Panc1 (cell line): ENCODE measurements around the gene MRGPRD. TPM values are rescaled to one million over a fixed set of nuclear protein-coding genes. Genes with fewer than 3 reads are reported as not detected.
"Not testable (repeated sequence)": the region's sequence is repeated elsewhere in the genome, so short reads cannot be mapped to it uniquely, and the experiment has no call there.

Experiments used
- ATAC-seq: fragments of 200-7000 bp; cut with Tn5 transposase; 2 replicates; pipeline ENCODE4 v1.9.1; 2020; ENCODE audit warnings: mild to moderate bottlenecking, moderate library complexity
- BruUV-seq: library from RNA; stranded (reverse); fragments of 400-500 nt; replicated peaks from 2 replicates; lab custom pipeline; 2021; lab: Mats Ljungman, UMichigan
- CTCF ChIA-PET: fragments of 300-600 bp; sonication (Branson Sonifier 250); formaldehyde crosslinking; loops from one replicate; lab custom pipeline; 2022; ENCODE audit warnings: antibody characterized with exemption; lab: Charles Lee
- POLR2A ChIA-PET: fragments of 300-600 bp; sonication (Branson Sonifier 250); formaldehyde crosslinking; loops from one replicate; lab custom pipeline; 2022; ENCODE audit warnings: antibody characterized with exemption; lab: Charles Lee
- DNase-seq: peaks from one replicate; pipeline ENCODE4 v3.0.0-alpha.2; 2010; ENCODE audit warnings: low read depth, low spot score
- H3K27ac ChIP-seq: 2 replicates; pipeline ENCODE4 v1.5.1; 2011; ENCODE audit warnings: mild to moderate bottlenecking, low read length, inconsistent platforms
- H3K27me3 ChIP-seq: fragments of 200-500 bp; sonication (Bioruptor generic); 2 replicates; pipeline ENCODE4 v1.6.0; 2014; ENCODE audit warnings: low read length, inconsistent platforms; ENCODE audit not compliant: control insufficient read depth, insufficient read depth
- H3K36me3 ChIP-seq: fragments of 200-500 bp; sonication (Bioruptor generic); 2 replicates; pipeline ENCODE4 v1.5.1; 2014; ENCODE audit warnings: inconsistent platforms, mild to moderate bottlenecking, low read length, moderate library complexity; ENCODE audit not compliant: control insufficient read depth, insufficient read depth
- H3K4me1 ChIP-seq: 2 replicates; pipeline ENCODE4 v1.5.1; 2011; ENCODE audit warnings: inconsistent platforms, mild to moderate bottlenecking, low read length, moderate library complexity; ENCODE audit not compliant: control insufficient read depth, insufficient read depth
- H3K4me3 ChIP-seq, 2 experiments: 2 replicates each; pipeline ENCODE4 v1.5.1; 2011 to 2012; ENCODE audit warnings: low read depth in 2 of 2, low read length in 2 of 2, mild to moderate bottlenecking in 2 of 2, inconsistent platforms in 1 of 2, moderate library complexity in 1 of 2
- H3K9me3 ChIP-seq: fragments of 200-500 bp; sonication (Bioruptor generic); 2 replicates; pipeline ENCODE4 v1.5.1; 2014; ENCODE audit warnings: low read depth, mild to moderate bottlenecking, inconsistent platforms, low read length, moderate library complexity; ENCODE audit not compliant: control insufficient read depth, insufficient read depth
- CTCF ChIP-seq: fragments of 450-650 bp; IDR thresholded peaks from 2 replicates; pipeline ENCODE4 v1.5.1; 2017; ENCODE audit warnings: mild to moderate bottlenecking
- POLR2AphosphoS5 ChIP-seq: IDR thresholded peaks from 2 replicates; pipeline ENCODE4 v1.6.1; 2012; ENCODE audit warnings: mild to moderate bottlenecking, low read depth, low read length, moderate library complexity
- REST ChIP-seq, 2 experiments: IDR thresholded peaks; 2 replicates each; pipeline ENCODE4 v1.6.1; 2011 to 2012; ENCODE audit warnings: low read depth in 2 of 2, control low read depth in 1 of 2, low read length in 1 of 2, mild to moderate bottlenecking in 1 of 2, moderate library complexity in 1 of 2; ENCODE audit not compliant: insufficient read depth in 1 of 2
- SIN3A ChIP-seq: IDR thresholded peaks from 2 replicates; pipeline ENCODE4 v1.6.1; 2012; ENCODE audit warnings: low read depth, mild to moderate bottlenecking, low read length, moderate library complexity, borderline replicate concordance; ENCODE audit not compliant: insufficient read depth
- TCF7L2 ChIP-seq: IDR thresholded peaks from 2 replicates; pipeline ENCODE4 v1.6.1; 2011; ENCODE audit warnings: mild to moderate bottlenecking, low read depth, low read length, inconsistent platforms
- in situ Hi-C: cut with HindIII; loops from 2 replicates; pipeline ENCODE4 v1.10.0; 2016; ENCODE audit warnings: low sequenced_read_pairs, low pct_unique_long_range_greater_than_20kb
- intact Hi-C: fragments of 100-400 bp; cut with micrococcal nuclease; formaldehyde crosslinking; loops from one replicate; pipeline ENCODE4 v1.10.0; 2022; ENCODE audit not compliant: unreplicated experiment
- total RNA-seq: library from RNA; stranded (reverse); gene quantifications from one replicate; pipeline ENCODE4 v1.2.1, GENCODE V29; 2021; ENCODE audit not compliant: unreplicated experiment

Gene MRGPRD
- total RNA-seq, 1 experiment from 2014 or later: not detected

GRCh38 chr11:69000831-69001242 lies 20.1 kb upstream of the MRGPRD start:
- Histone ChIP-seq H3K4me3 (no peak overlapping the region), H3K4me1 (peaks cover 7% of the 10 kb centered on the region), H3K9me3 (no peaks in the 10 kb centered on the region), H3K36me3 (no peaks in the 10 kb centered on the region), H3K27me3 (no peaks in the 10 kb centered on the region), H3K27ac (no peak overlapping the region)
- ATAC-seq (peak; percentile 80), DNase-seq (peak; percentile 18)
- TF ChIP-seq SIN3A (no peak), CTCF (no peak), REST (IDR thresholded peaks at IDR 0.05; ENCODE audit: insufficient read depth in 1 of 2, low read depth in 2 of 2, low read length in 1 of 2) (no peak), POLR2AphosphoS5 (no peak), TCF7L2 (no peak)
- no TSS peak for BruUV-seq
- ChIA-PET CTCF (no interaction called here), POLR2A (no interaction called here)
- intact Hi-C loops: no loop called here
- in situ Hi-C loops: no loop called here

- H3K36me3 ChIP-seq: no peaks in the 10 kb centered on the region
- CTCF ChIA-PET: interaction anchor here (0.6 kb wide), 1 partner anchor 10 kb away, joined by 3 read pairs; no protein-coding TSS in a partner anchor
- no peaks in the 10 kb centered on the region for H3K27me3 ChIP-seq
- intact Hi-C loops (no loop called here), in situ Hi-C loops (no loop called here)
- no peak for DNase-seq
- H3K4me3 ChIP-seq: no peak overlapping the region
- no peak for ATAC-seq
- H3K4me1 ChIP-seq: peaks cover 7% of the 10 kb centered on the region
- no peak for TF ChIP-seq SIN3A
- TF ChIP-seq POLR2AphosphoS5: no peak
- TF ChIP-seq REST (IDR thresholded peaks at IDR 0.05; ENCODE audit: insufficient read depth in 1 of 2, low read depth in 2 of 2, low read length in 1 of 2): no peak
- no TSS peak for BruUV-seq
- no peak overlapping the region for H3K27ac ChIP-seq
- H3K9me3 ChIP-seq: no peaks in the 10 kb centered on the region
- POLR2A ChIA-PET: no interaction called here
Measured at GRCh38 chr11:69000391-69000790, 19.6 kb upstream of the MRGPRD start.

- H3K36me3 ChIP-seq, ATAC-seq, intact Hi-C loops, BruUV-seq, H3K4me1 ChIP-seq, H3K9me3 ChIP-seq, in situ Hi-C loops, DNase-seq, H3K4me3 ChIP-seq, H3K27ac ChIP-seq, H3K27me3 ChIP-seq: not testable (repeated sequence)
- ChIA-PET POLR2A (interaction anchor here (0.6 kb wide), 1 partner anchor 199 kb away, joined by 3 read pairs; no protein-coding TSS in a partner anchor), CTCF (interaction anchor here (0.6 kb wide), 1 partner anchor 11 kb away, joined by 3 read pairs; no protein-coding TSS in a partner anchor)
Measured at GRCh38 chr11:68999748-69000355, 19.1 kb upstream of the MRGPRD start.
